Measurements from ENCODE around the gene TMEM250.

- TF ChIP-seq CTCF (IDR thresholded peaks at IDR 0.05 in 2 of 3, conservative IDR thresholded peaks at IDR 0.05 in 1 of 3; ENCODE audit: insufficient read depth in 2 of 3, low read depth in 1 of 3, low read length in 3 of 3), result no peak
- no peak for TF ChIP-seq TRIM24 (IDR thresholded peaks at IDR 0.05)
- no peak for TF ChIP-seq ATF3 (IDR thresholded peaks at IDR 0.05)
- TF ChIP-seq ATF3 (CRISPR knock-in tag; conservative IDR thresholded peaks at IDR 0.05), result no peak
- TF ChIP-seq ZNF77 (CRISPR knock-in tag; IDR thresholded peaks at IDR 0.05), result no peak
- no peak for TF ChIP-seq BCL6 (CRISPR knock-in tag; IDR thresholded peaks at IDR 0.05)
- TF ChIP-seq NBN (IDR thresholded peaks at IDR 0.05; ENCODE audit: low read depth), result no peak
- TF ChIP-seq ZNF274 (IDR thresholded peaks at IDR 0.05; ENCODE audit: borderline replicate concordance, low read depth, low read length), result no peak
- TF ChIP-seq ZBTB49 (CRISPR knock-in tag; IDR thresholded peaks at IDR 0.05; ENCODE audit: borderline replicate concordance), result no peak
- TF ChIP-seq MYC (IDR thresholded peaks at IDR 0.05; ENCODE audit: low read depth, low read length), result no peak
- TF ChIP-seq MYC (CRISPR knock-in tag; IDR thresholded peaks at IDR 0.05; ENCODE audit: borderline replicate concordance, low read depth), result no peak
- no peak for TF ChIP-seq ZNF717 (CRISPR knock-in tag; IDR thresholded peaks at IDR 0.05)
- TF ChIP-seq MYBL2 (IDR thresholded peaks at IDR 0.05; ENCODE audit: low read depth), result no peak
- no peak for TF ChIP-seq MYBL2 (CRISPR knock-in tag; IDR thresholded peaks at IDR 0.05; ENCODE audit: borderline replicate concordance)
- TF ChIP-seq ZFP30 (CRISPR knock-in tag; IDR thresholded peaks at IDR 0.05; ENCODE audit: borderline replicate concordance), result no peak
- no peak for TF ChIP-seq HNRNPUL1 (IDR thresholded peaks at IDR 0.05; ENCODE audit: low read length)
These were observed 3.1 kb upstream of the TMEM250 start for GRCh38 chr9:136121801-136122200.
